Spleen (tissue), 7 donors: Measurements from ENCODE around the gene KRTAP12-1.

Experiments used
- POLR2A ChIP-seq, 3 donors: fragments of 450-650 bp; IDR thresholded peaks; one replicate each; pipeline ENCODE4 v1.5.1; 2017; ENCODE audit warnings: antibody characterized with exemption in 3 of 3, mild to moderate bottlenecking in 1 of 3
- POLR2AphosphoS5 ChIP-seq, 3 donors: sonication (generic); formaldehyde crosslinking; IDR thresholded peaks; one replicate each; pipeline ENCODE4 v1.5.1; 2017; ENCODE audit warnings: antibody characterized with exemption in 3 of 3
- TF ChIP-seq, protein P1 (sequence below), 11 experiments: fragments of 200-600 bp in 7 of 11; fragments of 450-650 bp in 4 of 11; sonication (generic) in 4 of 11; IDR thresholded peaks in 8 of 11; conservative IDR thresholded peaks in 3 of 11; 1 replicate in 7 of 11; 2 replicates in 4 of 11; pipeline versions ENCODE4 v1.4.0 to v1.8.0; 2016 to 2021; ENCODE audit warnings: antibody characterized with exemption in 11 of 11, inconsistent platforms in 4 of 11, mild to moderate bottlenecking in 1 of 11
- donor health status: DM: no; HTN: no; CAD: no; lungs with moderate emphysema.
- donor health status: DM: no; HTN: no; CAD: no.
- donor health status: DM: no; HTN: no; CAD: no.

DNA sequence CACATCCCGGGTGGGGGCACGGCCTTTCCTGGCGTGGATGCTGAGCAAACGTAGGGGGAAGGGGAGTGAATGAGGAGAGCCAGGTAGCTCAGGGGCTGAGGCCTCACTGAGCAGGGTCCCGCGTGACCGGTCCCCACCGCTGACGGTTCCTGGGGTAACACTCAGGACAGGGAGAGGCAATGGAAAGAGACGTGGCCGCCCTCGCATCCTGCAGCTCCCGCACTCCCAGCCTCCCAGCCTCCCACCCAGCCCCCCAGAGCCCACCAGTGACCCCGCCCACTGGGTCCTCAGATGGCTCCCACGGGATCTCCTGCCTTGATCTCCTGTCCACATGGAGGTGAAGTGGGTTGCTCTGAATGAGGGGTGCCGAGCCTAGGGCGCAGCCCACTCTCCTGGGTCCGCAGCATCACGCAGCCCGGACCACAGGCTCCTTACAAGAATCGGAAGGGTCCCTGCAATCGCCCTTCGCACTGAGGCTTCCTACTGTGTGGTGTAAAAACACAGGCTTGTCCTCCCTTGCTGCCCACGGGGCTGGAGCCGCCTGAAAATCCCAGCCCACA lies 27.0 kb upstream of the KRTAP12-1 start:
- TF ChIP-seq, protein P1, sequence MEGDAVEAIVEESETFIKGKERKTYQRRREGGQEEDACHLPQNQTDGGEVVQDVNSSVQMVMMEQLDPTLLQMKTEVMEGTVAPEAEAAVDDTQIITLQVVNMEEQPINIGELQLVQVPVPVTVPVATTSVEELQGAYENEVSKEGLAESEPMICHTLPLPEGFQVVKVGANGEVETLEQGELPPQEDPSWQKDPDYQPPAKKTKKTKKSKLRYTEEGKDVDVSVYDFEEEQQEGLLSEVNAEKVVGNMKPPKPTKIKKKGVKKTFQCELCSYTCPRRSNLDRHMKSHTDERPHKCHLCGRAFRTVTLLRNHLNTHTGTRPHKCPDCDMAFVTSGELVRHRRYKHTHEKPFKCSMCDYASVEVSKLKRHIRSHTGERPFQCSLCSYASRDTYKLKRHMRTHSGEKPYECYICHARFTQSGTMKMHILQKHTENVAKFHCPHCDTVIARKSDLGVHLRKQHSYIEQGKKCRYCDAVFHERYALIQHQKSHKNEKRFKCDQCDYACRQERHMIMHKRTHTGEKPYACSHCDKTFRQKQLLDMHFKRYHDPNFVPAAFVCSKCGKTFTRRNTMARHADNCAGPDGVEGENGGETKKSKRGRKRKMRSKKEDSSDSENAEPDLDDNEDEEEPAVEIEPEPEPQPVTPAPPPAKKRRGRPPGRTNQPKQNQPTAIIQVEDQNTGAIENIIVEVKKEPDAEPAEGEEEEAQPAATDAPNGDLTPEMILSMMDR (IDR thresholded peaks at IDR 0.05 in 8 of 11, conservative IDR thresholded peaks at IDR 0.05 in 3 of 11), result no peak
- TF ChIP-seq POLR2AphosphoS5 (IDR thresholded peaks at IDR 0.05) (no peak), POLR2A (IDR thresholded peaks at IDR 0.05) (no peak)
